Smooth muscle cell (in vitro differentiated cells): ENCODE measurements around the gene EML4. TPM values are rescaled to one million over a fixed set of nuclear protein-coding genes. Genes with fewer than 3 reads are reported as not detected.
A peak's percentile ranks its signal among the peaks of the same experiment; 100 is the strongest.

Source experiments
- DNase-seq: peaks from one replicate; lab custom pipeline; 2025; ENCODE audit not compliant: unreplicated experiment; lab: John Stamatoyannopoulos, UW
- H2AFZ ChIP-seq: fragments of 200-600 bp; sonication (generic); 2 replicates; pipeline ENCODE4 v1.6.0; 2016; ENCODE audit warnings: antibody characterized with exemption, low read depth, mild to moderate bottlenecking
- H3F3A ChIP-seq: fragments of 200-600 bp; sonication (generic); 2 replicates; pipeline ENCODE4 v1.6.0; 2017; ENCODE audit warnings: antibody characterized with exemption, low read depth
- H3K27ac ChIP-seq: fragments of 200-600 bp; sonication (generic); 2 replicates; pipeline ENCODE4 v1.5.1; 2016; ENCODE audit warnings: low read depth, mild to moderate bottlenecking
- H3K27me3 ChIP-seq: fragments of 200-600 bp; sonication (generic); 2 replicates; pipeline ENCODE4 v1.6.1; 2016; ENCODE audit warnings: low read depth, mild to moderate bottlenecking
- H3K36me3 ChIP-seq: fragments of 200-600 bp; sonication (generic); 2 replicates; pipeline ENCODE4 v1.5.1; 2016; ENCODE audit warnings: low read depth
- H3K4me1 ChIP-seq: fragments of 200-600 bp; sonication (generic); 2 replicates; pipeline ENCODE4 v1.5.1; 2016; ENCODE audit warnings: low read depth
- H3K4me2 ChIP-seq: fragments of 200-600 bp; sonication (generic); 2 replicates; pipeline ENCODE4 v1.6.0; 2016; ENCODE audit warnings: mild to moderate bottlenecking
- H3K4me3 ChIP-seq: fragments of 200-600 bp; sonication (generic); 2 replicates; pipeline ENCODE4 v1.5.1; 2016; ENCODE audit warnings: mild to moderate bottlenecking
- H3K79me2 ChIP-seq: fragments of 200-600 bp; sonication (generic); 2 replicates; pipeline ENCODE4 v1.6.0; 2016; ENCODE audit warnings: low read depth, mild to moderate bottlenecking
- H3K9ac ChIP-seq: fragments of 200-600 bp; sonication (generic); 2 replicates; pipeline ENCODE4 v1.6.0; 2016; ENCODE audit warnings: low read depth
- H3K9me3 ChIP-seq: fragments of 200-600 bp; sonication (generic); replicated peaks from 2 replicates; pipeline ENCODE4 v1.5.1; 2016; ENCODE audit warnings: low read depth
- H4K20me1 ChIP-seq: fragments of 200-600 bp; sonication (generic); 2 replicates; pipeline ENCODE4 v1.6.0; 2016; ENCODE audit warnings: low read depth
- WGBS: methylation state at CpG from one replicate; pipeline ENCODE4 v1.1.7; 2016; ENCODE audit warnings: low lambda C conversion rate; 5-methylcytosine and 5-hydroxymethylcytosine counted together
- polyA plus RNA-seq: library from polyadenylated mRNA; unstranded; fragments of >200 nt; fragmentation: Nextera tagmentation; extraction: Ambion mirVana; gene quantifications from 2 replicates; pipeline ENCODE4 v1.2.1, GENCODE V29; 2016
- total RNA-seq: library from RNA; depleted of rRNA; stranded (reverse); fragments of >200 nt; gene quantifications from 2 replicates; pipeline ENCODE4 v1.2.3, GENCODE V29; 2014
- TF ChIP-seq, protein P1 (sequence below): fragments of 200-600 bp; sonication (generic); IDR thresholded peaks from 2 replicates; pipeline ENCODE4 v1.5.1; 2017; ENCODE audit warnings: borderline replicate concordance, mild to moderate bottlenecking, antibody characterized with exemption; ENCODE audit not compliant: insufficient read depth, poor library complexity, severe bottlenecking

The EML4 gene
- total and polyA plus RNA-seq, 2 experiments from 2014 or later: 33.6 to 46.2 TPM

DNA sequence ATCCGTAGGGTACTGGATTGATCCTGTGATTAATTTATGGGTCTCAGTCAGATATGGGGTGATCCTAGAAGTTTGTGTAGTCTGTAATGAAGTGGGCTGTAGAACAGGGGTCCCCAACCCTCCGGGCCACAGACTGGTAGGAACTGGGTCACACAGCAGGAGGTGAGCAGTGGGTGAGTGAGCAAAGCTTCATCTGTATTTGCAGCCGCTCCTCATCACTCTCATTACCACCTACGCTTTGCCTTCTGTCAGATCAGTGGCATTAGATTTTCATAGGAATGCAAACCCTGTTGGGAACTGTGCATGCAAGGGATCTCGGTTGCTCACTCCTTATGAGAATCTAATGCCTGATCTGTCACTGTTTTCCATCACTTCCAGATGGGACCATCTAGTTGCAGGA is 48.8 kb downstream of the EML4 start:
- Histone ChIP-seq H3F3A (peaks cover 15% of the 10 kb centered on the region), H3K9ac (no peak overlapping the region), H3K36me3 (no peaks in the 10 kb centered on the region), H3K79me2 (peaks cover 83% of the 10 kb centered on the region), H3K4me1 (no peaks in the 10 kb centered on the region), H3K4me2 (no peak overlapping the region), H3K4me3 (no peak overlapping the region), H4K20me1 (peaks cover 12% of the 10 kb centered on the region), H2AFZ (no peak overlapping the region), H3K27ac (peak overlapping the region; percentile 55), H3K27me3 (no peaks in the 10 kb centered on the region), H3K9me3 (no peaks in the 10 kb centered on the region)
- WGBS: 52% methylated on average over 5 of the region's 5 CpGs
- TF ChIP-seq, protein P1, sequence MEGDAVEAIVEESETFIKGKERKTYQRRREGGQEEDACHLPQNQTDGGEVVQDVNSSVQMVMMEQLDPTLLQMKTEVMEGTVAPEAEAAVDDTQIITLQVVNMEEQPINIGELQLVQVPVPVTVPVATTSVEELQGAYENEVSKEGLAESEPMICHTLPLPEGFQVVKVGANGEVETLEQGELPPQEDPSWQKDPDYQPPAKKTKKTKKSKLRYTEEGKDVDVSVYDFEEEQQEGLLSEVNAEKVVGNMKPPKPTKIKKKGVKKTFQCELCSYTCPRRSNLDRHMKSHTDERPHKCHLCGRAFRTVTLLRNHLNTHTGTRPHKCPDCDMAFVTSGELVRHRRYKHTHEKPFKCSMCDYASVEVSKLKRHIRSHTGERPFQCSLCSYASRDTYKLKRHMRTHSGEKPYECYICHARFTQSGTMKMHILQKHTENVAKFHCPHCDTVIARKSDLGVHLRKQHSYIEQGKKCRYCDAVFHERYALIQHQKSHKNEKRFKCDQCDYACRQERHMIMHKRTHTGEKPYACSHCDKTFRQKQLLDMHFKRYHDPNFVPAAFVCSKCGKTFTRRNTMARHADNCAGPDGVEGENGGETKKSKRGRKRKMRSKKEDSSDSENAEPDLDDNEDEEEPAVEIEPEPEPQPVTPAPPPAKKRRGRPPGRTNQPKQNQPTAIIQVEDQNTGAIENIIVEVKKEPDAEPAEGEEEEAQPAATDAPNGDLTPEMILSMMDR: no peak
- DNase-seq: no peak

DNA sequence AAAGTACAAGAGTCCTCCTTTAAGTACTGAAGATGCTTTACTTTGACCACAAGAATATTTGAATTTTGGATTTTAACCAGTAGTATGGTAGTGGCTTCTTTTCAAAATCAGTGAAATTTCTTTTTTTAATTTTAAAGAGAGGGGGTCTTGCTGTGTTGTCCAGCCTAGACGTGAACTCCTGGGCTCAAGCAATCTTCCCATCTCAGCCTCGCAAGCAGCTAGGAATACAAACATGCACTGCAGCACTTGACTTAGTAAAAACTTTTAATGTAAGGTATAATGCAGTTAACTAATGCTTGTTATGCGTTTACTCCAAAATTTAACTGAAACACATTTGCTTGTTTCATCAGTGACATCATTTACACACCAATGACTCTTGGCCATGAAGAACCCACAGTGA is 49.6 kb downstream of the EML4 start:
- WGBS: 96% methylated on average over 3 of the region's 3 CpGs
- H3K9me3 ChIP-seq: no peaks in the 10 kb centered on the region
- H2AFZ ChIP-seq: no peak overlapping the region
- H3K79me2 ChIP-seq: peaks cover 81% of the 10 kb centered on the region
- DNase-seq: no peak
- TF ChIP-seq, protein P1: no peak
- H3K4me3 ChIP-seq: no peak overlapping the region
- H3K36me3 ChIP-seq: no peaks in the 10 kb centered on the region
- no peak overlapping the region for H3K4me2 ChIP-seq
- no peak overlapping the region for H3K9ac ChIP-seq
- no peaks in the 10 kb centered on the region for H3K27me3 ChIP-seq
- peaks cover 15% of the 10 kb centered on the region for H3F3A ChIP-seq
- peaks cover 12% of the 10 kb centered on the region for H4K20me1 ChIP-seq
- H3K4me1 ChIP-seq: peaks cover 4% of the 10 kb centered on the region
- H3K27ac ChIP-seq: no peak overlapping the region

DNA sequence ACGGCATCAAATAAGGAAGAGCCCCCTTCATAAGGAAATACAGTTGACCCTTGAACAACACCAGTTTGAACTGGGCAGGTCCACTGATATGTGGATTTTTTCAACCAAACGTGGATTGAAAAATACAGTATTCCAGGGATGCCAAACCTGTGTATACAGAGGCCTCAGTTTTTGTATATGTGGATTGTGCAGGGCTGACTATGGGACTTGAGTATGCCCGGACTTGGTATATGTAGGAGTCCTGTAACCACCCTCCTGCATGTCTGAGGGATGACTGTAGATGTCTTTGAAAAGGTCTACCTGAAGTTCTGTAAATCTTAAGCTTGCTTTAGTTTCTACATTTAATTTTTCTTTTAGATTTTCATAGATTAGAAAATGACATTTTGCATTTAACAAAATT is 50.0 kb downstream of the EML4 start:
- DNase-seq: no peak
- Histone ChIP-seq H3F3A (peaks cover 15% of the 10 kb centered on the region), H3K9ac (no peak overlapping the region), H3K4me3 (no peak overlapping the region), H2AFZ (no peak overlapping the region), H3K4me1 (peaks cover 4% of the 10 kb centered on the region), H3K27ac (no peak overlapping the region), H3K4me2 (peak overlapping the region; percentile 11), H3K9me3 (no peaks in the 10 kb centered on the region), H3K79me2 (peaks cover 82% of the 10 kb centered on the region), H3K27me3 (no peaks in the 10 kb centered on the region), H3K36me3 (no peaks in the 10 kb centered on the region), H4K20me1 (peaks cover 17% of the 10 kb centered on the region)
- whole genome bisulfite sequencing: 84% methylated on average over 3 of the region's 3 CpGs
- TF ChIP-seq, protein P1: no peak

DNA sequence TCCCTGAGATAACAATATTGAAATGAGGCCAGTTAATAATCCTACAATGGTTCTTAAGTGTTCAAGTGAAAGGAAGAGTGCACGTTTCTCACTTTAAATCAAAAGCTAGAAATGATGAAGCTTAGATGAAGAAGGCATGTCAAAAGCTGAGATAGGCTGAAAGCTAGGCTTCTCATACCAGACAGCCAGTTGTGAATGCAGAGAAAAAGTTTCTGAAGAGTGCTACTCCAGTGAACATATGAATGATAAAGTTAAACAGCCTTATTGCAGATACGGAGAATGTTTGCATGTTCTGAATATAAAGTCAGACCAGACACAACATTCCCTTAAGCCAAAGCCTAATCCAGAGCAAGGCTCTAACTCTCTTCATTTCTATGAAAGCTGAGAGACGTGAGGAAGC is 51.4 kb downstream of the EML4 start:
- WGBS: 19% methylated on average over 3 of the region's 3 CpGs
- H3F3A ChIP-seq: peaks cover 15% of the 10 kb centered on the region
- no peak for DNase-seq
- H3K9ac ChIP-seq: peak overlapping the region; percentile 23
- TF ChIP-seq, protein P1: no peak
- H3K4me2 ChIP-seq: peak overlapping the region; percentile 42
- no peak overlapping the region for H3K4me3 ChIP-seq
- no peaks in the 10 kb centered on the region for H3K27me3 ChIP-seq
- peaks cover 82% of the 10 kb centered on the region for H3K79me2 ChIP-seq
- H2AFZ ChIP-seq: no peak overlapping the region
- H3K27ac ChIP-seq: peak overlapping the region; percentile 45
- peaks cover 21% of the 10 kb centered on the region for H4K20me1 ChIP-seq
- H3K9me3 ChIP-seq: no peaks in the 10 kb centered on the region
- no peaks in the 10 kb centered on the region for H3K36me3 ChIP-seq
- H3K4me1 ChIP-seq: peaks cover 4% of the 10 kb centered on the region
